Suprapubic skin (tissue), 4 donors: ENCODE measurements around the gene MAPKAPK3.

Source experiments
- CTCF ChIP-seq, 2 donors: fragments of 200-600 bp in 1 of 2; fragments of 450-650 bp in 1 of 2; sonication (generic) in 1 of 2; IDR thresholded peaks; one replicate each; pipeline ENCODE4 v1.5.1; 2016 to 2019; ENCODE audit warnings: antibody characterized with exemption in 2 of 2, mild to moderate bottlenecking in 1 of 2, moderate library complexity in 1 of 2
- EP300 ChIP-seq: sonication (generic); formaldehyde crosslinking; IDR thresholded peaks from one replicate; pipeline ENCODE4 v1.6.1; 2017; ENCODE audit warnings: antibody characterized with exemption
- POLR2A ChIP-seq, 2 donors: fragments of 450-650 bp; IDR thresholded peaks; one replicate each; pipeline ENCODE4 v1.6.1; 2017; ENCODE audit warnings: antibody characterized with exemption in 2 of 2, mild to moderate bottlenecking in 2 of 2, moderate library complexity in 2 of 2
- POLR2AphosphoS5 ChIP-seq, 3 donors: sonication (generic); formaldehyde crosslinking; IDR thresholded peaks; one replicate each; pipeline ENCODE4 v1.6.1; 2017; ENCODE audit warnings: antibody characterized with exemption in 3 of 3

- TF ChIP-seq POLR2A (IDR thresholded peaks at IDR 0.05) (no peak), CTCF (IDR thresholded peaks at IDR 0.05) (no peak), POLR2AphosphoS5 (IDR thresholded peaks at IDR 0.05) (no peak), EP300 (no peak)
Observed at GRCh38 chr3:50674349-50675178, 57.6 kb downstream of the MAPKAPK3 start, which contains the start of gene DOCK3.
